Esophagus squamous epithelium (tissue), 5 donors: Measurements from ENCODE around the gene DKK3. TPM values are rescaled to one million over a fixed set of nuclear protein-coding genes. Genes with fewer than 3 reads are reported as not detected.

Experiments
- DNase-seq: peaks from one replicate; lab custom pipeline; 2025; lab: John Stamatoyannopoulos, UW
- H3K27ac ChIP-seq, 4 donors: fragments of 200-600 bp; sonication (generic); one replicate each; pipeline ENCODE4 v1.5.1; 2016 to 2019; ENCODE audit warnings: mild to moderate bottlenecking in 1 of 4
- H3K27me3 ChIP-seq, 4 donors: fragments of 200-600 bp; sonication (generic); 1 replicate in 3 of 4; 2 replicates in 1 of 4; pipeline versions ENCODE4 v1.5.1 to v1.6.0; 2017 to 2021; ENCODE audit warnings: antibody characterized with exemption in 1 of 4
- H3K36me3 ChIP-seq, 3 donors: fragments of 200-600 bp; sonication (generic); one replicate each; pipeline ENCODE4 v1.5.1; 2016 to 2019
- H3K4me1 ChIP-seq, 3 donors: fragments of 200-600 bp; sonication (generic); one replicate each; pipeline ENCODE4 v1.5.1; 2017 to 2019
- H3K4me3 ChIP-seq, 4 donors: fragments of 200-600 bp; sonication (generic); 1 replicate in 3 of 4; 2 replicates in 1 of 4; pipeline ENCODE4 v1.5.1; 2016 to 2019; ENCODE audit warnings: mild to moderate bottlenecking in 2 of 4, moderate library complexity in 1 of 4
- H3K9me3 ChIP-seq, 3 donors: fragments of 200-600 bp; sonication (generic); one replicate each; pipeline ENCODE4 v1.5.1; 2016 to 2019
- CTCF ChIP-seq, 6 experiments: fragments of 450-650 bp in 4 of 6; fragments of 200-600 bp in 2 of 6; sonication (generic) in 2 of 6; IDR thresholded peaks; one replicate each; pipeline ENCODE4 v1.5.1; 2016 to 2019; ENCODE audit warnings: antibody characterized with exemption in 6 of 6, mild to moderate bottlenecking in 4 of 6, moderate library complexity in 4 of 6
- POLR2A ChIP-seq, 4 donors: fragments of 450-650 bp; IDR thresholded peaks; one replicate each; pipeline ENCODE4 v1.6.1; 2017; ENCODE audit warnings: antibody characterized with exemption in 4 of 4, mild to moderate bottlenecking in 4 of 4, moderate library complexity in 3 of 4
- WGBS, 2 donors: methylation state at CpG; one replicate each; pipeline ENCODE4 v1.1.5; 2018; 5-methylcytosine and 5-hydroxymethylcytosine counted together
- intact Hi-C: fragments of 100-400 bp; cut with DNase I; formaldehyde crosslinking; loops from one replicate; pipeline ENCODE4 v1.15.0; 2022
- total RNA-seq, 4 donors: library from RNA; depleted of rRNA; stranded (reverse); fragments of >200 nt; gene quantifications; one replicate each; pipeline ENCODE4 v1.1.0, GENCODE V29; 2016
- donor health status: DM: yes; HTN: yes; CAD: no.

Gene DKK3
- total RNA-seq, 4 donors from 2014 or later = 24.8 to 112 (median 44.5) TPM

- peaks cover 0 to 97% (median 5%) of the 10 kb centered on the region in 3 donors for H3K36me3 ChIP-seq
- no peaks in the 10 kb centered on the region for H3K27me3 ChIP-seq
- intact Hi-C loops = no loop called here
- H3K4me3 ChIP-seq = no peak overlapping the region
- no peak for DNase-seq
- H3K9me3 ChIP-seq = no peaks in the 10 kb centered on the region
- H3K27ac ChIP-seq = no peak overlapping the region
- no peak for TF ChIP-seq POLR2A (IDR thresholded peaks at IDR 0.05)
- no peak for TF ChIP-seq CTCF (IDR thresholded peaks at IDR 0.05)
- peaks cover 0 to 4% (median 0%) of the 10 kb centered on the region in 3 donors for H3K4me1 ChIP-seq
- 86% methylated on average over 2 of the region's 2 CpGs for WGBS, 2 donors
Measured at GRCh38 chr11:11948242-11948947, 60.0 kb downstream of the DKK3 start.

GRCh38 chr11:11947825-11948224 is 60.6 kb downstream of the DKK3 start:
- DNase-seq = no peak
- H3K4me3 ChIP-seq = no peak overlapping the region
- WGBS, 2 donors = 87 to 91% methylated on average over 4 of the region's 4 CpGs

GRCh38 chr11:11946878-11947277 is 61.5 kb downstream of the DKK3 start:
- H3K4me3 ChIP-seq = no peak overlapping the region
- intact Hi-C loops = no loop called here
- H3K4me1 ChIP-seq = peaks cover 0 to 4% (median 0%) of the 10 kb centered on the region in 3 donors
- H3K27me3 ChIP-seq = no peaks in the 10 kb centered on the region
- TF ChIP-seq POLR2A (IDR thresholded peaks at IDR 0.05) (no peak), CTCF (IDR thresholded peaks at IDR 0.05) (no peak)
- H3K9me3 ChIP-seq = no peaks in the 10 kb centered on the region
- WGBS, 2 donors = 86 to 93% methylated on average over 2 of the region's 2 CpGs
- no peak for DNase-seq
- H3K36me3 ChIP-seq = peaks cover 0 to 97% (median 8%) of the 10 kb centered on the region in 3 donors
- no peak overlapping the region for H3K27ac ChIP-seq

More at GRCh38 chr11:11947825-11948224, 60.6 kb downstream of the DKK3 start:
- H3K36me3 ChIP-seq = peaks cover 0 to 97% (median 4%) of the 10 kb centered on the region in 3 donors
- peaks cover 0 to 4% (median 0%) of the 10 kb centered on the region in 3 donors for H3K4me1 ChIP-seq
- TF ChIP-seq CTCF (IDR thresholded peaks at IDR 0.05) = no peak
- TF ChIP-seq POLR2A (IDR thresholded peaks at IDR 0.05) = no peak
- H3K9me3 ChIP-seq = no peaks in the 10 kb centered on the region
- H3K27me3 ChIP-seq = no peaks in the 10 kb centered on the region
- no peak overlapping the region for H3K27ac ChIP-seq
- intact Hi-C loops = no loop called here

GRCh38 chr11:11946180-11946579 is 62.2 kb downstream of the DKK3 start:
- Histone ChIP-seq H3K27me3 (no peaks in the 10 kb centered on the region), H3K4me1 (peaks cover 0 to 4% (median 0%) of the 10 kb centered on the region in 3 donors), H3K4me3 (no peak overlapping the region), H3K36me3 (peaks cover 0 to 97% (median 8%) of the 10 kb centered on the region in 3 donors), H3K27ac (no peak overlapping the region), H3K9me3 (no peaks in the 10 kb centered on the region)
- no peak for DNase-seq
- 64 to 76% methylated on average over 2 of the region's 2 CpGs for WGBS, 2 donors
- TF ChIP-seq CTCF (IDR thresholded peaks at IDR 0.05) (no peak), POLR2A (IDR thresholded peaks at IDR 0.05) (no peak)
- intact Hi-C loops = no loop called here

GRCh38 chr11:11944444-11944843 is 64.0 kb downstream of the DKK3 start:
- H3K27me3 ChIP-seq = no peaks in the 10 kb centered on the region
- peaks cover 0 to 4% (median 0%) of the 10 kb centered on the region in 3 donors for H3K4me1 ChIP-seq
- DNase-seq = no peak
- H3K4me3 ChIP-seq = no peak overlapping the region
- TF ChIP-seq POLR2A (IDR thresholded peaks at IDR 0.05) (no peak), CTCF (IDR thresholded peaks at IDR 0.05) (no peak)
- intact Hi-C loops = no loop called here
- H3K27ac ChIP-seq = no peak overlapping the region
- H3K36me3 ChIP-seq = peaks cover 0 to 96% (median 8%) of the 10 kb centered on the region in 3 donors
- WGBS, 2 donors = 75 to 83% methylated on average over 5 of the region's 5 CpGs
- no peaks in the 10 kb centered on the region for H3K9me3 ChIP-seq
